ENCODE data around the gene RFK. TPM values are rescaled to one million over a fixed set of nuclear protein-coding genes. Genes with fewer than 3 reads are reported as not detected.
A peak's percentile ranks its signal among the peaks of the same experiment; 100 is the strongest.

RFK gene
- total and polyA plus RNA-seq, 2 of the 13 experiments (the other 11 are each of a cell fraction or from before 2014, with no cell fraction given): 18.2 to 37.2 TPM

- TF ChIP-seq HOMEZ (CRISPR knock-in tag; IDR thresholded peaks at IDR 0.05; ENCODE audit: low read depth) (peak; percentile 65; the same call in 1 of the 2 replicates), HCFC1 (IDR thresholded peaks at IDR 0.05; ENCODE audit: low read depth, low read length) (no peak), ZNF879 (CRISPR knock-in tag; IDR thresholded peaks at IDR 0.05) (no peak), ZNF564 (CRISPR knock-in tag; IDR thresholded peaks at IDR 0.05) (no peak), SOX13 (IDR thresholded peaks at IDR 0.05) (no peak), SOX13 (CRISPR knock-in tag; conservative IDR thresholded peaks at IDR 0.05 in 1 of 2, IDR thresholded peaks at IDR 0.05 in 1 of 2) (peak in 1 of 2 experiments; percentile 78; a peak in 2 of 4 replicates), YEATS4 (CRISPR knock-in tag; IDR thresholded peaks at IDR 0.05; ENCODE audit: borderline replicate concordance) (no peak), EHMT2 (IDR thresholded peaks at IDR 0.05; ENCODE audit: borderline replicate concordance, low read depth, low read length) (no peak), ZNF773 (CRISPR knock-in tag; IDR thresholded peaks at IDR 0.05; ENCODE audit: borderline replicate concordance) (no peak), TBP (CRISPR knock-in tag; IDR thresholded peaks at IDR 0.05) (no peak), ZFYVE20 (CRISPR knock-in tag; IDR thresholded peaks at IDR 0.05; ENCODE audit: borderline replicate concordance, low read depth) (no peak), ZNF788 (CRISPR knock-in tag; IDR thresholded peaks at IDR 0.05; ENCODE audit: borderline replicate concordance) (peak; percentile 22; the same call in 1 of the 2 replicates), TEAD3 (CRISPR knock-in tag; optimal IDR thresholded peaks at IDR 0.05; ENCODE audit: borderline replicate concordance) (peak; percentile 21), ETV5 (CRISPR knock-in tag; IDR thresholded peaks at IDR 0.05; ENCODE audit: borderline replicate concordance) (peak; percentile 87; the same call in 1 of the 2 replicates), PRDM15 (CRISPR knock-in tag; IDR thresholded peaks at IDR 0.05) (no peak), BCL3 (CRISPR knock-in tag; IDR thresholded peaks at IDR 0.05) (no peak), TOE1 (CRISPR knock-in tag; IDR thresholded peaks at IDR 0.05) (no peak), PHB2 (IDR thresholded peaks at IDR 0.05; ENCODE audit: partially characterized antibody) (no peak), ZNF639 (CRISPR knock-in tag; conservative IDR thresholded peaks at IDR 0.05) (no peak), ZMAT5 (CRISPR knock-in tag; IDR thresholded peaks at IDR 0.05; ENCODE audit: borderline replicate concordance, low read depth) (no peak), GATAD2A (CRISPR knock-in tag; IDR thresholded peaks at IDR 0.05) (peak; percentile 86), ZNF746 (CRISPR knock-in tag; IDR thresholded peaks at IDR 0.05) (no peak)
Measured at GRCh38 chr9:76401580-76402354, 7.5 kb upstream of the RFK start (continued).

Data from HepG2 (cell line).